Adrenal gland (tissue), 5 donors: ENCODE results near the gene XYLT1.

Experiments used
- CTCF ChIP-seq, 6 experiments: fragments of 450-650 bp in 4 of 6; fragments of 200-600 bp in 2 of 6; sonication (generic) in 1 of 6; IDR thresholded peaks; 1 replicate in 5 of 6; 2 replicates in 1 of 6; pipeline versions ENCODE4 v1.5.1 to v1.8.0; 2016 to 2021; ENCODE audit warnings: antibody characterized with exemption in 6 of 6, mild to moderate bottlenecking in 2 of 6, moderate library complexity in 1 of 6
- POLR2A ChIP-seq, 2 donors: fragments of 450-650 bp; IDR thresholded peaks; one replicate each; pipeline ENCODE4 v1.6.1; 2017; ENCODE audit warnings: antibody characterized with exemption in 2 of 2, mild to moderate bottlenecking in 2 of 2, moderate library complexity in 1 of 2
- donor health status: DM: no; HTN: no; CAD: no.

- TF ChIP-seq CTCF (IDR thresholded peaks at IDR 0.05), result no peak
- no peak for TF ChIP-seq POLR2A (IDR thresholded peaks at IDR 0.05)
These were observed 246.4 kb downstream of the XYLT1 start for GRCh38 chr16:17224350-17224749.
